ENCODE measurements around the gene COL16A1. TPM values are rescaled to one million over a fixed set of nuclear protein-coding genes. Genes with fewer than 3 reads are reported as not detected.
A peak's percentile ranks its signal among the peaks of the same experiment; 100 is the strongest.

COL16A1 gene
- total RNA-seq, 1 donor, result 86.4 TPM

DNA sequence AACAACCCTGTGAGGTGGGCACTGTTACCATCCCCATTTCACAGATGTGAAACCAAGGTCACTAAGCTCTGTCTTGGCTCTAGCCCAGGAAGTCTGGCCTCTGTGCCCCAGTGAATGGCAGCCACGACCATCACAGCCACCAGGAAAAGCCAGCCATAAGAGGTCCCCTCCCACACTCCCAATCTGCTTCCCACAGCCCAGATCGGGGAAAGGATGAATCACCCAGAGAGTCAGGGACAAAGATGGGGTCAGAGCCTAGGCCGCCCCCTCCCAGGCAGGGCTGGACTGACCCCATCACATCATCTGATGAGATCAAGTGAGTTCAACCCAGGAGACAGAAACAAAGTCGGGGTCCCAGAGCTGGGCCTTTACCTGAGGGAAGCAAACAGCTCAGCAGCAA lies 22.9 kb upstream of the COL16A1 start:
- no peak for DNase-seq (ENCODE audit: low read depth)
- TF ChIP-seq CTCF (IDR thresholded peaks at IDR 0.05; ENCODE audit: insufficient read depth, low read depth, low read length), result no peak
- H3K4me3 ChIP-seq (ENCODE audit: low read depth, low read length), result no peak overlapping the region

DNA sequence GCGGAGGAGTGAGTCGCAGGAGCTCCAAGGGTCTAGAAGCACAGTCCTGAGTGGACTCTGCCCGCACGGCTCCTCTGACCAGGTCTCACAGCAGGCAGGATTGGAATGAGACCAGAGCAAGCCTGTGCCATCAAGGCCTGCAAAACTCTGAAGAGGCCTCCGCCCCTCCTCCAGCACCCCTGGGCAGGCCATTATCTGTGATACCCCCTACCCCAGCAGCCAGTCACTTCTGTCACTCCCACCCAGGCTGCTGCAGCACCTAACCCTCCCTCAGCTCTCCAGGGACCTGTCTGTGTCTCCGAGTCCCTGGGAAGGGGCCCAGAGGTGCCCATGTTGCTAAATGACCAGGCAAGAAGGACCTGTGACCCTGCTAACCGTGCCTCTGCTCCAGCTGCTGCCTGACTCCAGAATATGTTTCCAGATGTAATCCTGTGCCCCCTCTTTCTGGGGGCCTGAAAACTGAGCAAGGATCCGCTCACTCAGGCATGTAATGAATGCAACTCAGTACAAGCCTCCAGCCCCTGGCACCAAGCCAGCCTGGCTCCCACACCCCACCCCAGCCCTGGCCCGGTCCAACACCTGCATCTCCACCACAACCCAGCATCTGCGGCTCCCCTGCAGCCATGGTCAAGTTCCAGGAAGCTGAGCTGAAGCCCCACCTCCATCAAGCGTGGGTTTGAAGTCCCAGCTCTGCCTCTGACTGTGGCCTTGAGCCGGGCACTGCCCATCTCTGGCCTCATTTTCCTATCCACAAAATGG lies 22.1 kb upstream of the COL16A1 start:
- TF ChIP-seq CTCF (IDR thresholded peaks at IDR 0.05; ENCODE audit: insufficient read depth, low read depth, low read length), result no peak
- DNase-seq (ENCODE audit: low read depth), result no peak

GRCh38 chr1:31725134-31725533 lies 21.3 kb upstream of the COL16A1 start:
- H3K4me3 ChIP-seq (ENCODE audit: low read depth, low read length), result no peak overlapping the region
- no peak for DNase-seq (ENCODE audit: low read depth)
- no peak for TF ChIP-seq CTCF (IDR thresholded peaks at IDR 0.05; ENCODE audit: insufficient read depth, low read depth, low read length)

More for the DNA sequence above, 22.1 kb upstream of the COL16A1 start:
- no peak overlapping the region for H3K4me3 ChIP-seq (ENCODE audit: low read depth, low read length)

GRCh38 chr1:31723828-31724359 lies 20.1 kb upstream of the COL16A1 start:
- no peak overlapping the region for H3K4me3 ChIP-seq (ENCODE audit: low read depth, low read length)
- peak; percentile 84 for DNase-seq (ENCODE audit: low read depth)
- no peak for TF ChIP-seq CTCF (IDR thresholded peaks at IDR 0.05; ENCODE audit: insufficient read depth, low read depth, low read length)

DNA sequence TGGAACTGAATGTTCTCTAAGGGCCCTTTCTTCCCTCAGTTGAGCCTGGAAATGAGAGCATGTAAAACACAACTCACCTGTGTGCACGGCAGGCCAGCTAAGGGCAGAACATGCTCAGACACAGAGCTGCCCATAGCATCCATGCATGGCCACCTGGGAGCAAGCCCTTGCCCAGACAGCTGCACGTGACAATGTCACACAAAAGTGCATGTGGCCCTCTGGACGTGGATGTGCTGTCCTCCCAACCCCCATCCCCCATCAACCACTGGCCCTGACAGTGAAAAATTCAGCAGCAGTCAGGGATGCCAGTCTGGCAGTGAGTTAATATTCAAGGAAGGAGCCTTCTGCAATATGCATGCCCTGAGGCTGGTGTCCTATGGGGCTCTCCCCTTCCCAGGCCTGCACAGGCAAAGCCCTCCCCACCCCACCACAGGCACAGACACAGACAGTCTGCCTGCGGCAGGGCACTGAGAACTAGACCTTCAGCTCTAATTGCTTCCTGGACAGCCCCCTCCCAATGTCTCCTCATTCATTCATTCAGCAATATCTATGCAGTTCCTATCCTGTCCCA lies 14.6 kb upstream of the COL16A1 start:
- no peak for DNase-seq (ENCODE audit: low read depth)
- no peak for TF ChIP-seq CTCF (IDR thresholded peaks at IDR 0.05; ENCODE audit: insufficient read depth, low read depth, low read length)
- H3K4me3 ChIP-seq (ENCODE audit: low read depth, low read length), result no peak overlapping the region

- DNase-seq (ENCODE audit: low read depth), result no peak
- H3K4me3 ChIP-seq (ENCODE audit: low read depth, low read length), result no peak overlapping the region
- no peak for TF ChIP-seq CTCF (IDR thresholded peaks at IDR 0.05; ENCODE audit: insufficient read depth, low read depth, low read length)
These were observed 13.5 kb upstream of the COL16A1 start for GRCh38 chr1:31717341-31717740.

Measured in fibroblast of villous mesenchyme (primary cell).